ENCODE results near the gene SLC27A2. TPM values are rescaled to one million over a fixed set of nuclear protein-coding genes. Genes with fewer than 3 reads are reported as not detected.

The SLC27A2 gene
- total RNA-seq, 1 experiment from 2014 or later, result 7.0 TPM

GRCh38 chr15:50219820-50220219, 37.8 kb downstream of the SLC27A2 start:
- Histone ChIP-seq H3K4me1 (ENCODE audit: insufficient read depth, low read length) (no peaks in the 10 kb centered on the region), H3T11ph (ENCODE audit: low read length) (no peak overlapping the region), H2BK12ac (ENCODE audit: insufficient read length, low read depth, low read length) (no peak overlapping the region), H2BK15ac (ENCODE audit: low read depth, low read length) (no peak overlapping the region), H3K27me3 (ENCODE audit: insufficient read depth, low read length) (no peaks in the 10 kb centered on the region), H3K9ac (ENCODE audit: extremely low read depth, insufficient read length, low read length) (no peak overlapping the region), H3K23ac (ENCODE audit: insufficient read length, low read depth, low read length) (no peak overlapping the region), H2BK20ac (ENCODE audit: low read depth, low read length, poor library complexity, severe bottlenecking) (no peak overlapping the region), H3K79me2 (ENCODE audit: insufficient read depth, low read length) (no peaks in the 10 kb centered on the region), H3K4ac (ENCODE audit: low read depth, low read length) (no peak overlapping the region), H3K9me3 (ENCODE audit: control insufficient read depth, low read depth, low read length) (no peaks in the 10 kb centered on the region), H4K20me1 (ENCODE audit: control insufficient read depth, insufficient read depth, insufficient read length) (no peaks in the 10 kb centered on the region), H2AK5ac (ENCODE audit: insufficient read length, low read length) (no peak overlapping the region), H2BK5ac (ENCODE audit: insufficient read length, low read length) (no peak overlapping the region), H3K27ac (ENCODE audit: insufficient read length, low read depth, low read length) (no peak overlapping the region), H3K56ac (ENCODE audit: insufficient read length, low read depth, low read length) (no peak overlapping the region), H2AFZ (ENCODE audit: low read length) (no peak overlapping the region), H4K5ac (ENCODE audit: insufficient read length, low read depth, low read length) (no peak overlapping the region), H3K23me2 (ENCODE audit: insufficient read length, low read depth, low read length, poor library complexity, severe bottlenecking) (no peaks in the 10 kb centered on the region), H4K91ac (ENCODE audit: insufficient read length, low read depth, low read length) (no peak overlapping the region), H2BK120ac (ENCODE audit: low read depth, low read length, poor library complexity, severe bottlenecking) (no peak overlapping the region), H3K18ac (ENCODE audit: insufficient read length, low read depth, low read length) (no peak overlapping the region), H3K79me1 (ENCODE audit: insufficient read depth, low read depth, low read length, poor library complexity, severe bottlenecking) (no peaks in the 10 kb centered on the region), H3K14ac (ENCODE audit: insufficient read depth, low read length) (no peak overlapping the region), H3K4me2 (ENCODE audit: insufficient read depth, insufficient read length, low read length) (no peak overlapping the region), H4K8ac (replicated peaks; ENCODE audit: insufficient read length, low read depth, low read length) (no peak overlapping the region)
- H3K9me3 Mint-ChIP-seq, result peaks cover 2 to 3% of the 10 kb centered on the region in 2 experiments; a peak in 1 of 5 replicates
- no peak overlapping the region for H3K4me3 Mint-ChIP-seq
- no peak overlapping the region for H3K27ac Mint-ChIP-seq
- no peaks in the 10 kb centered on the region; a peak in 2 of 7 replicates for H3K36me3 Mint-ChIP-seq (ENCODE audit: insufficient read depth in 1 of 3, low read depth in 3 of 3)
- no peak for DNase-seq
- H3K4me1 Mint-ChIP-seq, result no peaks in the 10 kb centered on the region
- WGBS (ENCODE audit: extremely low coverage, insufficient read length, low lambda C conversion rate), result no CpG with 5 or more reads among the region's 2 CpGs
- TF ChIP-seq CTCF (conservative IDR thresholded peaks at IDR 0.05), result no peak
- no peaks in the 10 kb centered on the region for H3K27me3 Mint-ChIP-seq (ENCODE audit: low read depth)

Measured in H9 (cell line).